ENCODE results near the gene TKFC. TPM values are rescaled to one million over a fixed set of nuclear protein-coding genes. Genes with fewer than 3 reads are reported as not detected.

Gene TKFC
- total and polyA plus RNA-seq, 4 donors, result 15.7 to 134 (median 53.4) TPM

DNA sequence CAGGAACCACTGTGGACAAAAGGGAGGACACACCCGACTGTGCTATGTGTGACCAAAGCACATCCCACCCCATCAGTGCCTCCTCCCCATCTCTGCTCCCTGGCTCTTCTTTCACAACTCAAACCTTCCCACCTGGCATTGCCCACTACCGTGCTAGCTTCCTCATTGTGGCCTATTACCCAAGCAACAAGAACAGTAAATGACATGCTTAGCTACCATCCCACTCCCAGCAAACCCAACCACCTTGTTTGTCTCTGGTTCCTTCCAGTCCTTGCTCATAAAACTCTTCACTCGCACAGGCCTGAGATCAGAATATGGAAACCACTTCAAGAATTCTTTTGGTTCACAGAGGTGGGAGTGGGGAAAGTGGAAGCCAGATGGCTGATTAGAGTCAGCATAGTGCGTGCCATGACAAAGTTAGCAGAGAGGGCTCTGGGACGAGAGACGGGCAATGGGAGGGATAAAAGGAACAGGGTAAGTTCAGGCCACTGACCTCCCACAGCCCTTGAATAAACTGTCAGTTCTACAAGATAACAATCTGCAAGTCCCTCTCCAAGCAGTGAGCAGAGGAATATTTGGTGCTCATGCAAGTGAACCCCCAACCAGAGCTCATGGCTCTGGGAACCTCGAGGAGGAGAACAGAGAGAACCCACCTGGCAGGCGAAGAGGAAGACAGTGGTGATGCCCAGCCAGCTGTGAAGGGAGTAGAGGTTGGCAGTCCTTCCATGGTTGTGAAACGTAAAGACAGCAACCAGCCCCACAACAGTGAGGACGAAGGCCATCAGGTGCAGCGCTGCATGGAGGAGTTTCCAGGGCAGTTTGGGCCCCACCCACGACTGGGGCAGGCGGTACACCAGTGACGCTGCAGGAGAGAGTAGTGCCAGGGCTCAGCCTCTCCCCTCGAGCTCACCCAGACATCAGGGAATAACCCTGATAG, 20.4 kb downstream of the TKFC start:
- TF ChIP-seq RAD21 (IDR thresholded peaks at IDR 0.05) (no peak), FOXA2 (IDR thresholded peaks at IDR 0.05) (no peak), GABPA (IDR thresholded peaks at IDR 0.05 in 1 of 2, conservative IDR thresholded peaks at IDR 0.05 in 1 of 2) (peak in 1 of 2 donors; percentile 26), TAF1 (conservative IDR thresholded peaks at IDR 0.05) (no peak), CTCF (IDR thresholded peaks at IDR 0.05; ENCODE audit: low read depth, low read length, missing input control) (no peak), NR2F2 (IDR thresholded peaks at IDR 0.05) (no peak), FOXA1 (IDR thresholded peaks at IDR 0.05) (no peak), HNF4A (conservative IDR thresholded peaks at IDR 0.05) (peak; percentile 26 to 72), EGR1 (IDR thresholded peaks at IDR 0.05; ENCODE audit: low read depth in 2 of 2) (no peak), SP1 (IDR thresholded peaks at IDR 0.05) (peak; percentile 12), JUND (IDR thresholded peaks at IDR 0.05) (no peak), RXRA (IDR thresholded peaks at IDR 0.05) (peak; percentile 38 to 76), YY1 (IDR thresholded peaks at IDR 0.05) (peak; percentile 49), HNF4G (IDR thresholded peaks at IDR 0.05) (no peak), ATF3 (IDR thresholded peaks at IDR 0.05) (no peak)
- TF ChIP-seq, protein P1, sequence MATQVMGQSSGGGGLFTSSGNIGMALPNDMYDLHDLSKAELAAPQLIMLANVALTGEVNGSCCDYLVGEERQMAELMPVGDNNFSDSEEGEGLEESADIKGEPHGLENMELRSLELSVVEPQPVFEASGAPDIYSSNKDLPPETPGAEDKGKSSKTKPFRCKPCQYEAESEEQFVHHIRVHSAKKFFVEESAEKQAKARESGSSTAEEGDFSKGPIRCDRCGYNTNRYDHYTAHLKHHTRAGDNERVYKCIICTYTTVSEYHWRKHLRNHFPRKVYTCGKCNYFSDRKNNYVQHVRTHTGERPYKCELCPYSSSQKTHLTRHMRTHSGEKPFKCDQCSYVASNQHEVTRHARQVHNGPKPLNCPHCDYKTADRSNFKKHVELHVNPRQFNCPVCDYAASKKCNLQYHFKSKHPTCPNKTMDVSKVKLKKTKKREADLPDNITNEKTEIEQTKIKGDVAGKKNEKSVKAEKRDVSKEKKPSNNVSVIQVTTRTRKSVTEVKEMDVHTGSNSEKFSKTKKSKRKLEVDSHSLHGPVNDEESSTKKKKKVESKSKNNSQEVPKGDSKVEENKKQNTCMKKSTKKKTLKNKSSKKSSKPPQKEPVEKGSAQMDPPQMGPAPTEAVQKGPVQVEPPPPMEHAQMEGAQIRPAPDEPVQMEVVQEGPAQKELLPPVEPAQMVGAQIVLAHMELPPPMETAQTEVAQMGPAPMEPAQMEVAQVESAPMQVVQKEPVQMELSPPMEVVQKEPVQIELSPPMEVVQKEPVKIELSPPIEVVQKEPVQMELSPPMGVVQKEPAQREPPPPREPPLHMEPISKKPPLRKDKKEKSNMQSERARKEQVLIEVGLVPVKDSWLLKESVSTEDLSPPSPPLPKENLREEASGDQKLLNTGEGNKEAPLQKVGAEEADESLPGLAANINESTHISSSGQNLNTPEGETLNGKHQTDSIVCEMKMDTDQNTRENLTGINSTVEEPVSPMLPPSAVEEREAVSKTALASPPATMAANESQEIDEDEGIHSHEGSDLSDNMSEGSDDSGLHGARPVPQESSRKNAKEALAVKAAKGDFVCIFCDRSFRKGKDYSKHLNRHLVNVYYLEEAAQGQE (IDR thresholded peaks at IDR 0.05), result no peak
- TF ChIP-seq, protein P2, sequence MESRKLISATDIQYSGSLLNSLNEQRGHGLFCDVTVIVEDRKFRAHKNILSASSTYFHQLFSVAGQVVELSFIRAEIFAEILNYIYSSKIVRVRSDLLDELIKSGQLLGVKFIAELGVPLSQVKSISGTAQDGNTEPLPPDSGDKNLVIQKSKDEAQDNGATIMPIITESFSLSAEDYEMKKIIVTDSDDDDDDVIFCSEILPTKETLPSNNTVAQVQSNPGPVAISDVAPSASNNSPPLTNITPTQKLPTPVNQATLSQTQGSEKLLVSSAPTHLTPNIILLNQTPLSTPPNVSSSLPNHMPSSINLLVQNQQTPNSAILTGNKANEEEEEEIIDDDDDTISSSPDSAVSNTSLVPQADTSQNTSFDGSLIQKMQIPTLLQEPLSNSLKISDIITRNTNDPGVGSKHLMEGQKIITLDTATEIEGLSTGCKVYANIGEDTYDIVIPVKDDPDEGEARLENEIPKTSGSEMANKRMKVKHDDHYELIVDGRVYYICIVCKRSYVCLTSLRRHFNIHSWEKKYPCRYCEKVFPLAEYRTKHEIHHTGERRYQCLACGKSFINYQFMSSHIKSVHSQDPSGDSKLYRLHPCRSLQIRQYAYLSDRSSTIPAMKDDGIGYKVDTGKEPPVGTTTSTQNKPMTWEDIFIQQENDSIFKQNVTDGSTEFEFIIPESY (IDR thresholded peaks at IDR 0.05), result no peak
- TF ChIP-seq, protein P3, sequence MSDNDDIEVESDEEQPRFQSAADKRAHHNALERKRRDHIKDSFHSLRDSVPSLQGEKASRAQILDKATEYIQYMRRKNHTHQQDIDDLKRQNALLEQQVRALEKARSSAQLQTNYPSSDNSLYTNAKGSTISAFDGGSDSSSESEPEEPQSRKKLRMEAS (IDR thresholded peaks at IDR 0.05), result no peak
- no peak overlapping the region for H3K9ac ChIP-seq (ENCODE audit: low read depth in 1 of 2, low read length in 2 of 2)
- H3K27ac ChIP-seq (ENCODE audit: low read depth in 1 of 2, low read length in 2 of 2), result peak overlapping the region in 1 of 2 donors; percentile 19
- H3K4me1 ChIP-seq (ENCODE audit: control insufficient read depth in 4 of 4, insufficient read depth in 4 of 4, low read length in 3 of 4), result peaks cover 0 to 11% (median 3%) of the 10 kb centered on the region in 4 donors
- WGBS, result 57% methylated on average over 15 of the region's 15 CpGs
- DNase-seq (ENCODE audit: low spot score), result no peak
- peaks cover 3 to 11% (median 7%) of the 10 kb centered on the region in 4 donors for H3K36me3 ChIP-seq (ENCODE audit: control insufficient read depth in 4 of 4, insufficient read depth in 3 of 4, low read depth in 1 of 4, low read length in 3 of 4)
- H3K4me3 ChIP-seq (ENCODE audit: low read depth in 1 of 3, low read length in 3 of 3), result no peak overlapping the region
- no peaks in the 10 kb centered on the region for H3K9me3 ChIP-seq (ENCODE audit: control insufficient read depth in 4 of 4, low read length in 3 of 4)
- H3K27me3 ChIP-seq (ENCODE audit: control insufficient read depth in 4 of 4, insufficient read depth in 4 of 4, low read length in 3 of 4), result no peaks in the 10 kb centered on the region
